SK-N-MC (cell line): Measurements from ENCODE around the gene PGM2L1.

ENCODE experiments used
- DNase-seq: peaks from one replicate; pipeline ENCODE4 v3.0.0-alpha.2; 2011; ENCODE audit warnings: low read depth, low spot score
- H3K27ac ChIP-seq: fragments of 200-600 bp; sonication (generic); 2 replicates; pipeline ENCODE4 v1.5.1; 2016; ENCODE audit warnings: mixed run types
- H3K36me3 ChIP-seq: fragments of 200-600 bp; sonication (generic); 2 replicates; pipeline ENCODE4 v1.6.1; 2017; ENCODE audit warnings: antibody characterized with exemption, low read length, mixed read lengths; ENCODE audit not compliant: insufficient read depth
- H3K4me3 ChIP-seq: fragments of 200-600 bp; sonication (generic); 2 replicates; pipeline ENCODE4 v1.5.1; 2016
- H3K9ac ChIP-seq: fragments of 200-600 bp; sonication (generic); 2 replicates; pipeline ENCODE4 v1.8.0; 2017; ENCODE audit warnings: mixed run types, mixed read lengths; ENCODE audit not compliant: insufficient read length
- H3K9me3 ChIP-seq: fragments of 200-600 bp; sonication (generic); 2 replicates; pipeline ENCODE4 v1.6.1; 2017; ENCODE audit warnings: low read depth, mild to moderate bottlenecking, antibody characterized with exemption, low read length, moderate library complexity, mixed read lengths
- EZH2 ChIP-seq: fragments of 200-600 bp; sonication (generic); IDR thresholded peaks from one replicate; pipeline ENCODE4 v1.6.1; 2017; ENCODE audit warnings: antibody characterized with exemption
- FOXP2 ChIP-seq: optimal IDR thresholded peaks from 2 replicates; pipeline ENCODE3; 2011; ENCODE audit warnings: mild to moderate bottlenecking, moderate library complexity; ENCODE audit not compliant: insufficient read depth; ENCODE audit errors: extremely low read length, control extremely low read depth
- POLR2AphosphoS5 ChIP-seq: IDR thresholded peaks from 2 replicates; pipeline ENCODE4 v1.6.1; 2012; ENCODE audit warnings: mild to moderate bottlenecking, low read depth, low read length, borderline replicate concordance

The PGM2L1 gene

GRCh38 chr11:74325649-74326645 is 72.3 kb downstream of the PGM2L1 start:
- TF ChIP-seq FOXP2: no peak

GRCh38 chr11:74322667-74323066 is 75.6 kb downstream of the PGM2L1 start:
- Histone ChIP-seq H3K4me3 (no peak overlapping the region), H3K27ac (no peak overlapping the region), H3K36me3 (no peaks in the 10 kb centered on the region), H3K9ac (no peak overlapping the region), H3K9me3 (no peaks in the 10 kb centered on the region)
- no peak for DNase-seq
- no peak for TF ChIP-seq EZH2
- TF ChIP-seq FOXP2: no peak
- no peak for TF ChIP-seq POLR2AphosphoS5

More at GRCh38 chr11:74325649-74326645, 72.3 kb downstream of the PGM2L1 start:
- no peaks in the 10 kb centered on the region for H3K36me3 ChIP-seq
- H3K9ac ChIP-seq: no peak overlapping the region
- no peak overlapping the region for H3K27ac ChIP-seq
- no peaks in the 10 kb centered on the region for H3K9me3 ChIP-seq
- no peak for DNase-seq
- H3K4me3 ChIP-seq: no peak overlapping the region

GRCh38 chr11:74321487-74322188 is 76.6 kb downstream of the PGM2L1 start:
- Histone ChIP-seq H3K36me3 (no peaks in the 10 kb centered on the region), H3K9me3 (peaks cover 3% of the 10 kb centered on the region; the same call in 1 of the 2 replicates), H3K27ac (no peak overlapping the region), H3K9ac (no peak overlapping the region), H3K4me3 (no peak overlapping the region)
- TF ChIP-seq POLR2AphosphoS5: no peak
- no peak for TF ChIP-seq FOXP2
- no peak for TF ChIP-seq EZH2
- no peak for DNase-seq

- H3K9ac ChIP-seq: no peak overlapping the region
- no peaks in the 10 kb centered on the region for H3K36me3 ChIP-seq
- no peak overlapping the region for H3K4me3 ChIP-seq
- peaks cover 3% of the 10 kb centered on the region; the same call in 1 of the 2 replicates for H3K9me3 ChIP-seq
- H3K27ac ChIP-seq: no peak overlapping the region
- TF ChIP-seq FOXP2 (no peak), EZH2 (no peak), POLR2AphosphoS5 (no peak)
- DNase-seq: no peak
Measured at GRCh38 chr11:74320538-74320937, 77.7 kb downstream of the PGM2L1 start.

GRCh38 chr11:74319139-74319816 is 79.0 kb downstream of the PGM2L1 start:
- no peak overlapping the region for H3K27ac ChIP-seq
- no peak overlapping the region for H3K4me3 ChIP-seq
- no peak for DNase-seq
- peaks cover 3% of the 10 kb centered on the region; the same call in 1 of the 2 replicates for H3K9me3 ChIP-seq
- no peak for TF ChIP-seq POLR2AphosphoS5
- TF ChIP-seq EZH2: no peak
- no peak for TF ChIP-seq FOXP2
- H3K9ac ChIP-seq: no peak overlapping the region
- no peaks in the 10 kb centered on the region for H3K36me3 ChIP-seq

GRCh38 chr11:74318241-74318932 is 79.8 kb downstream of the PGM2L1 start:
- no peak for TF ChIP-seq FOXP2
- no peak for TF ChIP-seq EZH2
- no peak for TF ChIP-seq POLR2AphosphoS5
- H3K4me3 ChIP-seq: no peak overlapping the region
- H3K9ac ChIP-seq: no peak overlapping the region
- peaks cover 3% of the 10 kb centered on the region; the same call in 1 of the 2 replicates for H3K9me3 ChIP-seq
- no peak for DNase-seq
- no peak overlapping the region for H3K27ac ChIP-seq
- no peaks in the 10 kb centered on the region for H3K36me3 ChIP-seq

- Histone ChIP-seq H3K9me3 (peaks cover 3% of the 10 kb centered on the region; the same call in 1 of the 2 replicates), H3K27ac (no peak overlapping the region), H3K9ac (no peak overlapping the region), H3K36me3 (no peaks in the 10 kb centered on the region), H3K4me3 (no peak overlapping the region)
- TF ChIP-seq POLR2AphosphoS5: no peak
- no peak for TF ChIP-seq EZH2
- TF ChIP-seq FOXP2: no peak
- no peak for DNase-seq
Measured at GRCh38 chr11:74316772-74317505, 81.3 kb downstream of the PGM2L1 start.
